ENCODE data around the gene PSTPIP2. TPM values are rescaled to one million over a fixed set of nuclear protein-coding genes. Genes with fewer than 3 reads are reported as not detected.

Gene PSTPIP2
- total and polyA plus RNA-seq, 9 of the 15 experiments (the other 6 are each of a cell fraction or from before 2014, with no cell fraction given), result 14.0 to 45.7 (median 27.1) TPM

GRCh38 chr18:46050268-46050667 lies 21.8 kb downstream of the PSTPIP2 start (continued):
- no peak for TF ChIP-seq CREB3L1 (IDR thresholded peaks at IDR 0.05; ENCODE audit: borderline replicate concordance, low read depth)
- no peak for TF ChIP-seq ZHX1 (conservative IDR thresholded peaks at IDR 0.05; ENCODE audit: low read length)
- no peak for TF ChIP-seq HDAC6 (IDR thresholded peaks at IDR 0.05; ENCODE audit: low read depth, low read length)
- no peak for TF ChIP-seq FUS (optimal IDR thresholded peaks at IDR 0.05; ENCODE audit: low read depth, low read length)
- TF ChIP-seq ZNF280A (IDR thresholded peaks at IDR 0.05; ENCODE audit: low read depth, partially characterized antibody), result no peak
- TF ChIP-seq MNT (conservative IDR thresholded peaks at IDR 0.05), result no peak
